WTC11 (cell line): Measurements from ENCODE around the gene MTF2.

Source experiments
- CBFB ChIP-seq: sonication (generic); formaldehyde crosslinking; IDR thresholded peaks from 2 replicates; pipeline ENCODE4 v1.8.1; 2022; ENCODE audit warnings: mild to moderate bottlenecking, low read depth, missing genetic modification reagents
- CREB1 ChIP-seq: sonication (generic); formaldehyde crosslinking; IDR thresholded peaks from 2 replicates; pipeline ENCODE4 v1.8.0; 2023; ENCODE audit warnings: mild to moderate bottlenecking, missing genetic modification reagents
- CREM ChIP-seq: sonication (generic); formaldehyde crosslinking; IDR thresholded peaks from 2 replicates; pipeline ENCODE4 v1.8.1; 2022; ENCODE audit warnings: mild to moderate bottlenecking, missing genetic modification reagents, moderate library complexity
- EMX1 ChIP-seq: fragments of 250-450 bp; sonication (Bioruptor Pico); IDR thresholded peaks from 2 replicates; pipeline ENCODE4 v1.8.0; 2021; ENCODE audit warnings: mild to moderate bottlenecking
- ESRRA ChIP-seq: sonication (generic); formaldehyde crosslinking; IDR thresholded peaks from 2 replicates; pipeline ENCODE4 v1.8.1; 2022; ENCODE audit warnings: mild to moderate bottlenecking, missing genetic modification reagents, borderline replicate concordance
- JUN ChIP-seq: sonication (generic); formaldehyde crosslinking; IDR thresholded peaks from 2 replicates; pipeline ENCODE4 v1.8.0; 2023; ENCODE audit warnings: mild to moderate bottlenecking, missing genetic modification reagents
- TCF7 ChIP-seq: sonication (generic); formaldehyde crosslinking; IDR thresholded peaks from 2 replicates; pipeline ENCODE4 v1.8.0; 2022; ENCODE audit warnings: mild to moderate bottlenecking, low read depth, missing genetic modification reagents, moderate library complexity
- TEAD1 ChIP-seq: sonication (generic); formaldehyde crosslinking; IDR thresholded peaks from 2 replicates; pipeline ENCODE4 v1.8.0; 2022; ENCODE audit warnings: mild to moderate bottlenecking, missing genetic modification reagents
- TEAD4 ChIP-seq: sonication (generic); formaldehyde crosslinking; IDR thresholded peaks from 2 replicates; pipeline ENCODE4 v1.8.0; 2022; ENCODE audit warnings: mild to moderate bottlenecking, missing genetic modification reagents
- ZNF219 ChIP-seq: sonication (generic); formaldehyde crosslinking; IDR thresholded peaks from 2 replicates; pipeline ENCODE4 v1.8.0; 2023; ENCODE audit warnings: missing genetic modification reagents, mild to moderate bottlenecking, borderline replicate concordance
- TF ChIP-seq, protein P1 (sequence below): fragments of 200-600 bp; IDR thresholded peaks from 2 replicates; pipeline ENCODE4 v1.8.0; 2022; ENCODE audit warnings: antibody characterized with exemption
- TF ChIP-seq, protein P2 (sequence below): sonication (generic); formaldehyde crosslinking; IDR thresholded peaks from 2 replicates; pipeline ENCODE4 v1.8.1; 2023; ENCODE audit warnings: mild to moderate bottlenecking, missing genetic modification reagents

DNA sequence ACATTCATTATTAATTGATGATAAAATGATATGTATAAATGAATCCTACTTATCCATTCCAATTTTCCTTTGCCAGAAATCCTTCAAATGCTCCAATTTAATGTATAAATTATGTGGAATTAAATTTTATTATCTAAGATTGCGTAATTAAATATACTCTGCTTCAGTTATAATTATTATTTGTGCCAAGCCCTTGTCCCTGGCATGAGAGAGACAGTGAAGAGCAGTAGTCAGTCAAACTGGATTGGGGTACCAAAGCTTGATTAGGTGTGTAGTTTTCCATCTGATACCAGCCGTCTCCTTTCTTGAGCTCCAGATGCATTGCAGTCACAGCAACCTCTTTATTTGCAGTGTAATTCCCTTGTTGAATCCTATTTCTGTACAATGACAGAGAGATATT lies 22.4 kb upstream of the MTF2 start:
- TF ChIP-seq TCF7 (CRISPR knock-in tag) (no peak), JUN (no peak), CREB1 (CRISPR knock-in tag) (no peak), ESRRA (CRISPR knock-in tag) (no peak), TEAD1 (CRISPR knock-in tag) (no peak), EMX1 (no peak), CBFB (CRISPR knock-in tag) (no peak), CREM (CRISPR knock-in tag) (no peak), TEAD4 (CRISPR knock-in tag) (no peak), ZNF219 (CRISPR knock-in tag) (no peak)
- TF ChIP-seq, protein P1, sequence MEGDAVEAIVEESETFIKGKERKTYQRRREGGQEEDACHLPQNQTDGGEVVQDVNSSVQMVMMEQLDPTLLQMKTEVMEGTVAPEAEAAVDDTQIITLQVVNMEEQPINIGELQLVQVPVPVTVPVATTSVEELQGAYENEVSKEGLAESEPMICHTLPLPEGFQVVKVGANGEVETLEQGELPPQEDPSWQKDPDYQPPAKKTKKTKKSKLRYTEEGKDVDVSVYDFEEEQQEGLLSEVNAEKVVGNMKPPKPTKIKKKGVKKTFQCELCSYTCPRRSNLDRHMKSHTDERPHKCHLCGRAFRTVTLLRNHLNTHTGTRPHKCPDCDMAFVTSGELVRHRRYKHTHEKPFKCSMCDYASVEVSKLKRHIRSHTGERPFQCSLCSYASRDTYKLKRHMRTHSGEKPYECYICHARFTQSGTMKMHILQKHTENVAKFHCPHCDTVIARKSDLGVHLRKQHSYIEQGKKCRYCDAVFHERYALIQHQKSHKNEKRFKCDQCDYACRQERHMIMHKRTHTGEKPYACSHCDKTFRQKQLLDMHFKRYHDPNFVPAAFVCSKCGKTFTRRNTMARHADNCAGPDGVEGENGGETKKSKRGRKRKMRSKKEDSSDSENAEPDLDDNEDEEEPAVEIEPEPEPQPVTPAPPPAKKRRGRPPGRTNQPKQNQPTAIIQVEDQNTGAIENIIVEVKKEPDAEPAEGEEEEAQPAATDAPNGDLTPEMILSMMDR = no peak
- TF ChIP-seq, protein P2, sequence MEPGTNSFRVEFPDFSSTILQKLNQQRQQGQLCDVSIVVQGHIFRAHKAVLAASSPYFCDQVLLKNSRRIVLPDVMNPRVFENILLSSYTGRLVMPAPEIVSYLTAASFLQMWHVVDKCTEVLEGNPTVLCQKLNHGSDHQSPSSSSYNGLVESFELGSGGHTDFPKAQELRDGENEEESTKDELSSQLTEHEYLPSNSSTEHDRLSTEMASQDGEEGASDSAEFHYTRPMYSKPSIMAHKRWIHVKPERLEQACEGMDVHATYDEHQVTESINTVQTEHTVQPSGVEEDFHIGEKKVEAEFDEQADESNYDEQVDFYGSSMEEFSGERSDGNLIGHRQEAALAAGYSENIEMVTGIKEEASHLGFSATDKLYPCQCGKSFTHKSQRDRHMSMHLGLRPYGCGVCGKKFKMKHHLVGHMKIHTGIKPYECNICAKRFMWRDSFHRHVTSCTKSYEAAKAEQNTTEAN (CRISPR knock-in tag) = no peak
